B cell (primary cell): ENCODE results near the gene PRDM11. TPM values are rescaled to one million over a fixed set of nuclear protein-coding genes. Genes with fewer than 3 reads are reported as not detected.

Experiments
- ATAC-seq: fragments of 200-7000 bp; cut with Tn5 transposase; one replicate; pipeline ENCODE4 v1.10.0; 2021; ENCODE audit warnings: low read depth, mild to moderate bottlenecking, moderate number of reproducible peaks, moderate library complexity
- CTCF ChIA-PET: fragments of 350-600 bp; sonication (Branson Sonifier 250); formaldehyde crosslinking; loops from one replicate; lab custom pipeline; 2021; ENCODE audit warnings: antibody characterized with exemption, inconsistent platforms; lab: Charles Lee
- POLR2A ChIA-PET: fragments of 350-600 bp; sonication (Branson Sonifier 250); formaldehyde crosslinking; loops from one replicate; lab custom pipeline; 2021; ENCODE audit warnings: antibody characterized with exemption; lab: Charles Lee
- DNase-seq: peaks from one replicate; pipeline ENCODE4 v3.0.0; 2013
- H2AFZ ChIP-seq: 2 replicates; pipeline ENCODE4 v1.6.1; 2012; ENCODE audit warnings: mild to moderate bottlenecking, low read depth, low read length; ENCODE audit not compliant: insufficient read depth, poor library complexity, severe bottlenecking
- H3K27ac ChIP-seq, 2 donors: 1 replicate in 1 of 2; 2 replicates in 1 of 2; pipeline ENCODE4 v1.5.1; 2012 to 2013; ENCODE audit warnings: low read length in 2 of 2, mild to moderate bottlenecking in 2 of 2, moderate library complexity in 1 of 2
- H3K27me3 ChIP-seq, 4 experiments: fragments of 200-600 bp in 1 of 4; sonication (generic) in 1 of 4; replicated peaks in 1 of 4; 1 replicate in 2 of 4; 2 replicates in 2 of 4; pipeline versions ENCODE4 v1.6.1 to v1.7.0; 2013 to 2016; ENCODE audit warnings: low read length in 3 of 4, mild to moderate bottlenecking in 2 of 4, mixed read lengths in 1 of 4, moderate library complexity in 1 of 4; ENCODE audit not compliant: insufficient read depth in 4 of 4, control insufficient read depth in 3 of 4; ENCODE audit errors: control extremely low read depth in 1 of 4
- H3K36me3 ChIP-seq, 2 experiments: replicated peaks in 1 of 2; 1 replicate in 1 of 2; 2 replicates in 1 of 2; pipeline versions ENCODE4 v1.6.1 to v1.7.1; 2013; ENCODE audit warnings: low read length in 1 of 2; ENCODE audit not compliant: insufficient read depth in 2 of 2, control insufficient read depth in 1 of 2; ENCODE audit errors: control extremely low read depth in 1 of 2, extremely low read depth in 1 of 2
- H3K4me1 ChIP-seq, 2 donors: fragments of 200-600 bp in 1 of 2; sonication (generic) in 1 of 2; 1 replicate in 1 of 2; 2 replicates in 1 of 2; pipeline versions ENCODE4 v1.5.1 to v1.6.1; 2013 to 2017; ENCODE audit warnings: low read length in 2 of 2; ENCODE audit not compliant: control insufficient read depth in 2 of 2, insufficient read depth in 2 of 2
- H3K4me2 ChIP-seq: replicated peaks from 2 replicates; pipeline ENCODE3; 2012; ENCODE audit warnings: mild to moderate bottlenecking, low read depth, low read length; ENCODE audit not compliant: poor library complexity, severe bottlenecking
- H3K4me3 ChIP-seq, 5 experiments: fragments of 200-600 bp in 1 of 5; sonication (generic) in 1 of 5; 1 replicate in 3 of 5; 2 replicates in 2 of 5; pipeline versions ENCODE4 v1.5.1 to v1.7.0; 2011 to 2016; ENCODE audit warnings: low read length in 4 of 5, mild to moderate bottlenecking in 4 of 5, low read depth in 2 of 5, control low read depth in 1 of 5, moderate library complexity in 1 of 5; ENCODE audit not compliant: insufficient read depth in 1 of 5; ENCODE audit errors: control extremely low read depth in 1 of 5, extremely low read depth in 1 of 5
- H3K79me2 ChIP-seq: fragments of 200-600 bp; sonication (generic); one replicate; pipeline ENCODE4 v1.6.0; 2016; ENCODE audit warnings: low read length; ENCODE audit not compliant: control insufficient read depth, insufficient read depth
- H3K9ac ChIP-seq: fragments of 200-600 bp; sonication (generic); 2 replicates; pipeline ENCODE4 v1.6.1; 2017; ENCODE audit warnings: mild to moderate bottlenecking, low read length, moderate library complexity
- H3K9me3 ChIP-seq, 3 donors: one replicate each; pipeline versions ENCODE4 v1.6.1 to v1.7.1; 2013; ENCODE audit warnings: low read length in 2 of 3; ENCODE audit not compliant: control insufficient read depth in 2 of 3, insufficient read depth in 1 of 3; ENCODE audit errors: control extremely low read depth in 1 of 3
- H4K20me1 ChIP-seq: 2 replicates; pipeline ENCODE4 v1.6.0; 2012; ENCODE audit warnings: mild to moderate bottlenecking, low read length; ENCODE audit not compliant: insufficient read depth, control insufficient read depth, poor library complexity, severe bottlenecking
- H3K27ac Mint-ChIP-seq: one replicate; pipeline ENCODE4 v1.8.0; 2021; ENCODE audit warnings: mixed read lengths
- H3K27me3 Mint-ChIP-seq: one replicate; pipeline ENCODE4 v1.8.0; 2021; ENCODE audit warnings: mixed read lengths
- H3K4me1 Mint-ChIP-seq: one replicate; pipeline ENCODE4 v1.8.0; 2021; ENCODE audit warnings: mixed read lengths
- H3K4me3 Mint-ChIP-seq: one replicate; pipeline ENCODE4 v1.8.0; 2021; ENCODE audit warnings: mixed read lengths
- H3K9me3 Mint-ChIP-seq: one replicate; pipeline ENCODE4 v1.8.0; 2022; ENCODE audit warnings: mixed read lengths; ENCODE audit not compliant: insufficient read depth
- EZH2 ChIP-seq: IDR thresholded peaks from 2 replicates; pipeline ENCODE4 v1.6.1; 2012; ENCODE audit warnings: borderline replicate concordance, low read depth, mild to moderate bottlenecking, moderate library complexity, low read length; ENCODE audit not compliant: insufficient read depth, poor library complexity, severe bottlenecking
- WGBS: methylation state at CpG from one replicate; pipeline ENCODE4 v1.1.5; 2013; ENCODE audit warnings: missing lambda C conversion rate; ENCODE audit not compliant: insufficient coverage; 5-methylcytosine and 5-hydroxymethylcytosine counted together
- intact Hi-C: fragments of 100-400 bp; cut with micrococcal nuclease; formaldehyde crosslinking; loops from one replicate; pipeline ENCODE4 v1.10.0; 2022
- polyA plus RNA-seq: library from polyadenylated mRNA; depleted of rRNA; stranded (reverse); fragments of >200 nt; gene quantifications from 2 replicates; pipeline ENCODE4 v1.2.3, GENCODE V29; 2012
- total RNA-seq, 2 donors: library from RNA; stranded (reverse); fragments of 120-200 nt in 1 of 2; gene quantifications; 1 replicate in 1 of 2; 2 replicates in 1 of 2; pipeline versions ENCODE4 v1.2.3 to v1.2.4, GENCODE V29; 2013 to 2022
- TF ChIP-seq, protein P1 (sequence below): fragments of 200-600 bp; IDR thresholded peaks from one replicate; pipeline ENCODE4 v1.8.0; 2022; ENCODE audit warnings: antibody characterized with exemption, mild to moderate bottlenecking

Gene PRDM11
- total and polyA plus RNA-seq, 2 donors (not counting 1 experiment from before 2014, with no cell fraction given) = 9.5 to 26.2 TPM

DNA sequence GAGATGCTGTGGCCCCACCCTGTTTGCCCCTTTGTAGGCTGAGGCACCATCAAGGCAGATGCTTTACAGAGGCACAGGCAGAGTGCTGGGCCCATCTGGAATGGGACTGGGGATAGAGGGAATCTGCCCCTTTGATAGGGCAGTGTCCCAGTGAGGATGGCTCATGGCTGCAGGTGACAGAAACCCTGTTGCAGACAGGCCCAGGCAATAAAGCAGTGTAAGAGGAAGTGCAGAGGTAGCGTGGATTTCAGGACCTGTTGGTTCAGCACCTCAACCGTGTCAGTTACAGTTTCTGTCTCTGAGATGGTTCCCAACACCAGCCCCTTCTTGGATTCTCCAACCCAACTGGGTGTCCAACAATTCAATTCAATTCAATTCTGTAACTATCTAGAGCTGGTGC lies 25.1 kb downstream of the PRDM11 start:
- Histone ChIP-seq H3K27ac (no peak overlapping the region), H2AFZ (no peak overlapping the region), H3K27me3 (no peaks in the 10 kb centered on the region), H3K9ac (no peak overlapping the region), H3K4me3 (no peak overlapping the region), H4K20me1 (peaks cover 84% of the 10 kb centered on the region), H3K79me2 (peaks cover 21% of the 10 kb centered on the region), H3K4me1 (peaks cover 0 to 5% of the 10 kb centered on the region in 2 donors), H3K9me3 (peaks cover 0 to 7% (median 0%) of the 10 kb centered on the region in 3 donors), H3K4me2 (no peak overlapping the region), H3K36me3 (no peaks in the 10 kb centered on the region)
- no peaks in the 10 kb centered on the region for H3K9me3 Mint-ChIP-seq
- POLR2A ChIA-PET = no interaction called here
- intact Hi-C loops = no loop called here
- TF ChIP-seq, protein P1, sequence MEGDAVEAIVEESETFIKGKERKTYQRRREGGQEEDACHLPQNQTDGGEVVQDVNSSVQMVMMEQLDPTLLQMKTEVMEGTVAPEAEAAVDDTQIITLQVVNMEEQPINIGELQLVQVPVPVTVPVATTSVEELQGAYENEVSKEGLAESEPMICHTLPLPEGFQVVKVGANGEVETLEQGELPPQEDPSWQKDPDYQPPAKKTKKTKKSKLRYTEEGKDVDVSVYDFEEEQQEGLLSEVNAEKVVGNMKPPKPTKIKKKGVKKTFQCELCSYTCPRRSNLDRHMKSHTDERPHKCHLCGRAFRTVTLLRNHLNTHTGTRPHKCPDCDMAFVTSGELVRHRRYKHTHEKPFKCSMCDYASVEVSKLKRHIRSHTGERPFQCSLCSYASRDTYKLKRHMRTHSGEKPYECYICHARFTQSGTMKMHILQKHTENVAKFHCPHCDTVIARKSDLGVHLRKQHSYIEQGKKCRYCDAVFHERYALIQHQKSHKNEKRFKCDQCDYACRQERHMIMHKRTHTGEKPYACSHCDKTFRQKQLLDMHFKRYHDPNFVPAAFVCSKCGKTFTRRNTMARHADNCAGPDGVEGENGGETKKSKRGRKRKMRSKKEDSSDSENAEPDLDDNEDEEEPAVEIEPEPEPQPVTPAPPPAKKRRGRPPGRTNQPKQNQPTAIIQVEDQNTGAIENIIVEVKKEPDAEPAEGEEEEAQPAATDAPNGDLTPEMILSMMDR = no peak
- no peak for TF ChIP-seq EZH2
- CTCF ChIA-PET = interaction anchor here (1.0 kb wide), 1 partner anchor 10 kb away, joined by 3 read pairs; no protein-coding TSS in a partner anchor
- peaks cover 25% of the 10 kb centered on the region for H3K4me1 Mint-ChIP-seq
- H3K27me3 Mint-ChIP-seq = no peaks in the 10 kb centered on the region
- WGBS = 18% methylated on average over 2 of the region's 2 CpGs
- DNase-seq (no peak), ATAC-seq (no peak)
- no peak overlapping the region for H3K27ac Mint-ChIP-seq
- no peak overlapping the region for H3K4me3 Mint-ChIP-seq

DNA sequence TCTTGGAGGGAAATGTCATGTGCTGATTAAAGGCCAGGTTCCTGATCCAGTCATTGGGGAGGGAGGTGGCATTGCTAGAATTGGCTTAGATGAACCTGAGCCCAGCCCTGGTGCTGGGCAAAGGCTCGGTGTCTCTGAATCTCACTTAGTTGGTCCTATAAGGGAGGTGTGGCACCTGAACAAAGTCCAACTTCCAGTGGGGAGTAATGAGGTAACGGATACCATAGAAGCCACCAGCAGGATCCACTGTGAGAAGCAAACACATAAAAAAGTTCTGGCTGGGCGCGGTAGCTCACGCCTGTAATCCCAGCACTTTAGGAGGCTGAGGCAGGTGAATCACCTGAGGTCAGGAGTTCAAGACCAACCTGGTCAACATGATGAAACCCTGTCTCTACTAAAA lies 26.6 kb downstream of the PRDM11 start:
- CTCF ChIA-PET = no interaction called here
- no peak overlapping the region for H3K27ac ChIP-seq
- WGBS = 100% methylated on average over 5 of the region's 5 CpGs
- peaks cover 0 to 7% (median 0%) of the 10 kb centered on the region in 3 donors for H3K9me3 ChIP-seq
- H3K79me2 ChIP-seq = peaks cover 15% of the 10 kb centered on the region
- H3K27ac Mint-ChIP-seq = no peak overlapping the region
- POLR2A ChIA-PET = interaction anchor here (0.7 kb wide), 1 partner anchor 54 kb away, joined by 3 read pairs; no protein-coding TSS in a partner anchor
- peaks cover 77% of the 10 kb centered on the region for H4K20me1 ChIP-seq
- no peaks in the 10 kb centered on the region for H3K36me3 ChIP-seq
- ATAC-seq = no peak
- H2AFZ ChIP-seq = no peak overlapping the region
- H3K4me3 Mint-ChIP-seq = no peak overlapping the region
- H3K27me3 ChIP-seq = no peaks in the 10 kb centered on the region
- no peak overlapping the region for H3K9ac ChIP-seq
- TF ChIP-seq, protein P1 = no peak
- TF ChIP-seq EZH2 = no peak
- H3K4me3 ChIP-seq = no peak overlapping the region
- peaks cover 22% of the 10 kb centered on the region for H3K4me1 Mint-ChIP-seq
- no peaks in the 10 kb centered on the region for H3K9me3 Mint-ChIP-seq
- peaks cover 0 to 5% of the 10 kb centered on the region in 2 donors for H3K4me1 ChIP-seq
- intact Hi-C loops = no loop called here
- DNase-seq = no peak
- H3K27me3 Mint-ChIP-seq = peaks cover 2% of the 10 kb centered on the region
- no peak overlapping the region for H3K4me2 ChIP-seq
